ENCODE data around the gene ZMIZ1.

Gene ZMIZ1

DNA sequence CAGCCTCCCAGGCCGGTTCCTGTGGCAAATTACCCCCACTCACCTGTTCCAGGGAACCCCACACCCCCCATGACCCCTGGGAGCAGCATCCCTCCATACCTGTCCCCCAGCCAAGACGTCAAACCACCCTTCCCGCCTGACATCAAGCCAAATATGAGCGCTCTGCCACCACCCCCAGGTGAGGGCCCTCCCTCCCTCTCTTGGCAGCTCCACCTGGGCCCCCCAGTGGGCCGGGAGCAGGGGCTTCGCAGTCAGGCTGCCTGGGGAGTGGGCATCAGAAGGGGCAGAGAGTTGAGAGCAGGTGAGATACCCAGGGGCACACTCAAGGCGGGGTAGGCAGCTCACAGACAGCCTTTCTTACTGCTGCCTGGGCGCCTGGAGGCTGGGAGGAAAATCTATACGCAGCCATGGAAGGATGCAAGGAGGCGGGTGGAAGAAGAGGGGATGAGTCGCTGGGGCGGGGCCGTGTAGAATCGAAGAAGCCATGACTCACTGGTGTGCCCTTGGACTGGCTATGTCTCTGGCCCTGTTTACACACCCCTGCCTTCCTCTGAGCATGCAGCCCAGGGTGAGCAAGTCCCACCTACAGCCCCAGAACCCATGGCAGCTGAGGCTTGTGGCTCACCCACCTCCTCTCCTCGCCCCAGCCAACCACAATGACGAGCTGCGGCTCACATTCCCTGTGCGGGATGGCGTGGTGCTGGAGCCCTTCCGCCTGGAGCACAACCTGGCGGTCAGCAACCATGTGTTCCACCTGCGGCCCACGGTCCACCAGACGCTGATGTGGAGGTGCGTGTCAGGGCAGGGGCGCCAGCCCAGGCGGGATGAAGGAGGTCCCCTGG lies 229.9 kb downstream of the ZMIZ1 start:
- peak; percentile 64 to 85 for DNase-seq

DNA sequence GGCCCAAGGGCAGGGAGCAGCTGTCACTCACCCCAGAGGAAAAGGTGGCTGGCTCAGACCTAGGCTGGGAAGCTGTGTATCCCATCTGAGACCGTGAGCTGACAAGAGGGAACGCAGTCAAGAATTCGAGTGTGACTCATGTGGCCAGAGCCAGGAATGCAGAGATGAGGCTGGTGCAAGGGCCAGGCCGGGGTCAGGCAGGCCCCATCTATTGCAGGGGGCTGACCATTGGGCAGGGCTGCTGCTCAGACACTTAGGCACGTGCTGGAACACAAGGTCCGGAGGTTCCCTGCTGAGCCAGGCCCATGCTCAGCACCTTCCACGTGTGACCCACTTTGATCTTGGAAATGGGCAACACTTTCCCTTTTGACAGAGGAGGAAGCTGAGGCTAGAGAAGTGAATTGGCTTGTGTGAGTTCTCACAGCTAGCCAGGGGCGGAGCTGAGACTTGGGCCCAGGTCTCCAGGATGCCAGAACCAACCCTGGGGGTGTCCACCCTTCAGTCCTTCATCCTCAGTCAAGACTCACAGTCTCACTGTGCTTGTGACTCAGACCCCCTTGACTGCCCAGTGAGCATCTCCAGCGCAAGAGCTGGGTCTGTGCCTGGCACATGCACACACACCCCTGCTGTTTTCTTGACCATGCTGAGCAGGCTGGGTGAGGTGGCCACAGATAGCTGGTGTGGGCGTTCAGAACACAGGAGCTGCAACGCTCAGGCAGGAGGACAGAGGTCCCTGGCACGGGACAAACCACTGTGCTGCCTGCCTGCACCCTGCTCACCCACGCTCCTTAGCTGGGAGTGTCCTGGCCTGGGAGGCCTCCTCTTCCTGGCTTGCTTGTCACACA lies 230.9 kb downstream of the ZMIZ1 start:
- no peak for DNase-seq

DNA sequence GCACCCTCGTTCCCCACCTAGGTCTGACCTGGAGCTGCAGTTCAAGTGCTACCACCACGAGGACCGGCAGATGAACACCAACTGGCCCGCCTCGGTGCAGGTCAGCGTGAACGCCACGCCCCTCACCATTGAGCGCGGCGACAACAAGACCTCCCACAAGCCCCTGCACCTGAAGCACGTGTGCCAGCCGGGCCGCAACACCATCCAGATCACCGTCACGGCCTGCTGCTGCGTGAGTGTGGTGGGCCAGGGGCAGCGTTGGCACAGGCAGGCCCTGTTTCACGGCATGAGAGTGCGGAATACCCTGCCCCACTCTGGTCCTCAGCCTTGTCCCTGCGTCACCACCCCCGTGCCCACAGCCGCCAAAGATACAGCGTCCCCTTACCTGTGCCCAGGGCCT lies 231.9 kb downstream of the ZMIZ1 start:
- no peak for DNase-seq

DNA sequence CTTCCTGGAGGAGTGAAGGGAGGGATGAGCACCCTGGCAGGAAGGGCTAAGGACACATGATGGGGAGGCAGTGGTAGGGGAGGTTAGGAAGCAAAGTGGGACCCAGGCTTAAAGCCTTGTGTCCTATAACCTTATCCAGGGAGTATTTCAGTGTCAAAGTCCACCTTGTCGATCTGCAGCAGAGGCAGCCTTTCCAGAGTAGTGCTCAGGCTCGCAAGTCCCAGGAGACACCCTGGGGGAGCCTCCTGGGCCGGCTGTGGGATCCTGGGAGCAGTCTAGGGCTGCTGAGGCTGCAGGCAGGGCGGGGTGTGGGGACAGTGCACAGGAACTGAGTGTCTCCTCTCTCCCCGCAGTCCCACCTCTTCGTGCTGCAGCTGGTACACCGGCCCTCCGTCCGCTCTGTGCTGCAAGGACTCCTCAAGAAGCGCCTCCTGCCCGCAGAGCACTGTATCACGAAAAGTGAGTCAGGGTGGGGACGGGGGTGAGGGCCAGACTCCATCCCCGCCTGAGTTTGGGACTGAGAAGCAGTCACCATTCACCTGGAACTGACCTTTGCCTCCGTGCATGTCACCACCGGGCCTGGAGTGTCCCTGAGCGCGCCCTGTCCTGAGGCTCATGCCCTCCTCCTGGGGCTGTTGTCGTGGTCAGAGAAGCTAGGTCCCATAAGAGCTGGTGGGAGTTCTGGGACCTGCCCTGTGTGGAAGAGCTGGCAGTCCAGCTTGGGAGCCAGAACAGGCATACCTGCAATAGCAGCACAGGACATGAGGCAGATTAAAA lies 233.2 kb downstream of the ZMIZ1 start:
- no peak for DNase-seq

DNA sequence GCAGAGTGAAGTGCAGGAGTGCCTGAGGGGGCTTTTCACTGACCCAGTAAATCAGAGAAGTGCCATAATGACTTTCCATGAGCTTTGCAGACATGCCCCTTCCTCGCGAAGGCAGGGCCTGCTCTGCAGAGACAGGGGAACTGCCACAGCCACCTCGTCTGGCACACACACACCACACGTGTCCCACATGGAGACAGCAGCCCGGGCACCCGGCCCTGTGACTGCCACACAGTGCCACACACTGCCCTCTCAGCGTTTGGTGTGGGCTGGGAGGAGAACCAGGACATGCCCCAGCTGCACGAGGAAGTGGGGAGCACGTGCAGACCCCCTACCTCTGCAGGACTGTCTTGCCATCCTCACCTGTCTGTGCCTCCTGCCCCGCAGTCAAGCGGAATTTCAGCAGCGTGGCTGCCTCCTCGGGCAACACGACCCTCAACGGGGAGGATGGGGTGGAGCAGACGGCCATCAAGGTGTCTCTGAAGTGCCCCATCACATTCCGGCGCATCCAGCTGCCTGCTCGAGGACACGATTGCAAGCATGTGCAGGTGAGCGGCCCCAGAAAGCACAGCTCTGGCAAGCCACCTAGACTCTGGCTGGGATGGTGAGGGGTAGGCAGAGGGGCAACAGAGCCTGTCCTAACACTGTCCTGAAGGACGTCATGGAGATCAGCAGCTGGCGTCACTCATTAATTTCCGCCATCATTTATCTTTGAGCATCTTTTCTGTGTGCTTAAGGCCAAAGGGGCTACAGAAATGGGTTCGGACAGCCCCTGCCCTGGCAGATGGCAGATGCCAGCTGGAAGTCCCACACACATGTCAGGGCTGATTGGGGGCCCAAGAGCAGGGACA lies 235.1 kb downstream of the ZMIZ1 start:
- DNase-seq: no peak

DNA sequence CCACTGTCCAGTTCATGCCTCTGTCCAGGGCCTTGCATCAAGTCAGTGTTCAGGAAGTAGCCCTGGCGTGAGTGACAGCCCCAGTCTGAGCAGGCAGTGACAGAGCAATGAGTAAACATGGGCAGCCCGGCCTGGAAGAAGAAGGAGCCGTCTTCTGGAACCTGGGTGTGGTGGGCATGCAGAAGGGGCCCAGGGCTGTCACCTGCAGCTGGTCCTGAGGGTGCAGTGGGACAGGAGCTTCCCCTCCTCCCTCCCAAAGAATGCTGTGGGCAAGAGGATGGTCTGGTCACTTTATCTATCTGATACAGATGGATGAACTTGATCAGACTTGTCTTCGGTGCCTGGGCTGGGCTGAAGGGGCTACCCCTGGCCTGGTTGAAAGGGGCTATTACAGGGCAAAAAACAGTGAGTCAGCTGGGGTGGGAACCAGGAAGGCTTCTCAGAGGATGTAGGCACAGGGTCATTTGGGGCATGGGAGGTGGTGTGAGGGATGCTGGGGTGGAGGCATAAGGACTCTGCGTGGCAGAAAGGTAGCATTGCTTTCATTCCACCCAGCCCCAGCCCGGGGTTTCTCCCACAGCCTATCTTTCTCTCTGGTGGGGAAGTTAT lies 235.8 kb downstream of the ZMIZ1 start:
- no peak for DNase-seq

DNA sequence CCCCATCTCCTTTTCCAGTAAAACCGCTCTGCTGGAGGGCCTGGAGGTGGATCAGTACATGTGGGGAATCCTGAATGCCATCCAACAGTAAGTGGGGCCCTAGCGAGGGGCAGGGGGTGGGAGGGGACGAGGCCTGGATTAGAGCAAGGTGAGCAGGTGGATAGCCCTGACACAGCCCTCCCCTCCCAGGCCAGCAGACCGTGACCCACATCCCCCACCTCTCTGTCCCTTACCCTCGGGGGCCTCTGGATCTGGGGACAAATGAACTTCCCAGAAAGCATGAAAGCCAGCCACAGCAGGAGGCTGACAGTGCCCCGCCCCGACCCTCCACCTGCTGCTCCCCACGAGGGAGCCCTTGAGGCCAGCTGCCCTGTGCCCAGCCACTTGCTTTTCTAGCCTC lies 236.7 kb downstream of the ZMIZ1 start:
- no peak for DNase-seq

DNA sequence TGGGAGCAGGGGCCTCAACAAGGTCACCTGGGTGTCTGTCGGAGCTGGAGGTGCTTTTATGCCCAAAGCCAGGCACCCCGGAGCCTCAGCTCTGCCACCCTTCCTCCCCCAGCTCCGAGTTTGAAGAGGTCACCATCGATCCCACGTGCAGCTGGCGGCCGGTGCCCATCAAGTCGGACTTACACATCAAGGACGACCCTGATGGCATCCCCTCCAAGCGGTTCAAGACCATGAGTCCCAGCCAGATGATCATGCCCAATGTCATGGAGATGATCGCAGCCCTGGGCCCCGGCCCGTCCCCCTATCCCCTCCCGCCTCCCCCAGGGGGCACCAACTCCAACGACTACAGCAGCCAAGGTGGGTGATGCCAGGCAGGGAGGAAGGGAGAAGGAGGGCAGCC lies 237.2 kb downstream of the ZMIZ1 start:
- DNase-seq: no peak

DNA sequence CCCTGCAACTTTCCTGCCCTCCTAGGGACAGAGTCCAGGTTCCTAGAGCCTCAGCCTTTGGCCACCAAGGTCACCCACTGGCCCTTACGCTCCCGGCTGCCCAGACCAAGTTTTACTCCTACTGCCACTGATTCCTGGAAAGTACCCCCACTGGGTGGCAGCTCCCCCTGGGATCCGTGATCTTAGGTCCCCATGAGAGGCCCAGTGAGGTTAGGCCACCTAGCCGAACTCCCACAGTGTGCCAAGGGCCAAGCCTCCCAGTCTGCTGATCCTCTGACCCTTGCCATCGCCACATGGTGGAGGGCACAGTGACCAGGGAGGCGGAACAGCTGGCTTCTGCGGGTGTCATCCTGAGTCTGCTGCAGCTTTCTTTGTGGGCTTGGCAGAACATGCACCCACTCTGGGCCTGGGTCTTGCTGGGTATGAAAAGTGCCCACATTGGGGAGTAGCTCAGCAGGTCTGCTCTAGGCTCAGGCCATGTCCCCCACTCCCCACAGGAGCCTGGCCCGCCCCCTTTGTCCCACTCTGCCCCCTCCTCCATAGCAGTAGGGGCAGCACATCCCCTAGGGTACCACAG lies 238.0 kb downstream of the ZMIZ1 start:
- DNase-seq: no peak

DNA sequence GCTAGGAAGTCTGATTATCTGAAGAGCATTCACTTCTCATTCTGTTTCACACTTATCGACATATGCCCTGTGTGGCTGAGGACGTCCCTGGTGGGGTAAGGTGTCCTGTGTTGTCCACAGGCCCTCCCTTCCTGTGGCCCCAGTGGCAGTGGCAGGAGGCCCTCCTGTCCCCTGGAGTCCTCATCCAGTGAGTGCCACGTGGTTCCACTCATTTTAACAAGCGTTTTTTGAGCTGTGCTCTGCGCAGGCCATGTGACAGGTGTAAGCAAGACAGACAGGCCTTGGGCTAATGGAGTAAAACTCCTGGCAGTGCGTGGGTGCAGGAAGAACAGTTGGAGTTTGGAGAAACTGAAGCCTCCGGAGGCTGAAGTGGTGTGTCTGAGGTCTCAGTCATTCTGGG lies 239.2 kb downstream of the ZMIZ1 start:
- no peak for DNase-seq

DNA sequence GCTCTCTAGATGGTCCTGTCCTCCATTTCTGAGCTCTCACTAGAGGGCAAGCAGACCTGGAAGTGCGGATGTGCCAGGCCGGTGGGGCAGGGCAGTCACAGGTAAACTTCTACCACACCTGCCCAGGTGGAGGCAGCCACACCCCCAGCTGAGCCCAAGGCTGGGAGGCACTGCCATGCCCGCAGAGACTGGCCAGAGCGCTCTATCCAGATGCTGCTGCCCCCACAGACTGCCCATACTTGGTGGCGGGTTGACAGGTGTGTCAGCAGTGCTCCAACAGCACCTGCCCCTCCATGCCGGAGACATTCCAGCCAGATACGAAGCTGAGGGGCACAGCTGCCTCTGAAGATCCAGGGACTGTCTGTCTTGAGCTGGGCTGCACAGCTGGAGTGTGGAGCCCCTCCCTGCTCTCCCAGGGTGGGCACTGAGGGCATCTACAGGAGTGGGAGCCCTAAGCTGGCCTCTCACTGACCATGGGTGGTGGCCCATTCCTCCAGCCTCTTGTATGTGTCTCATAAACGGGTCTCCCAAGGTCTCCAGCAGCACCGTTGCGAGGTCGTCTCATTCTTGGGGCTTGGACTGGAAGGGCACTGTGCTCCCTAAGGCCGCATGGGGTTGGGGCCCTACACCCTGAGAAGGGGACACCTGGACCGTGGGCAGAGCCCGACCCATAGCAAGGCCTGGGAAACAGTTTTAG lies 240.4 kb downstream of the ZMIZ1 start:
- no peak for DNase-seq

DNA sequence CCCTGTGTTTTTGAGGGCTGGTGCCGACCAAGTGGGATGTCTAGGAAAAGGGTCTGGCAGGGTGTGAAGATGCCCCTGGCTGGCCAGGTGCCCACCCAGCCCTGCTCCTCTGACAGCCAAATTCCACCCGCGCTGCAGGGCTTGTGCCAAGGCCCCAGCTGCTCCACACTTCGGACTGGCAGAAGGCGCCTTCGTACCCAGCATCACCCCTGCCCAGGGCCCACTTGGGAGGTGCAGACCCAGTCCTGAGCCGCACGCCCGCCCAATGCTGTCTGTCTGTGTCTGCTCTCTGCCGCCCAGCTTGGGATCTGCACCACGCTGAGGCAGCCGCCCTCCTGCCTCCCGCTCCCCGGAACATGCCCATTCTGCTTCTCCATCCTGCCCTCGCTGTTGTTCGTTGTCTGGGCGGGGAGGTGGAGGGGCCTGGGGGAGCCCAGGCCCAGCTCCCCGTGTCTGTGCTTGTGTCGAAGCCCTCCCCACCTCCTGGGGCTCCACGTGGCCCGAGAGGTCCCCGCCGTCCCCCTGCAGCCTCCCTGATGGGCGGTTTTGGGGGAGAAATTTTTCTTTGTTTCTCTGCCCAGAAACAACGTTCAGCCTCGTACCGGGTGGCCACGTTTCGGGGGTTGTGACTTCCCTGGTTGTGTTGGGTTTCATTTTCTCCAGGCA lies 241.6 kb downstream of the ZMIZ1 start:
- DNase-seq: no peak

DNA sequence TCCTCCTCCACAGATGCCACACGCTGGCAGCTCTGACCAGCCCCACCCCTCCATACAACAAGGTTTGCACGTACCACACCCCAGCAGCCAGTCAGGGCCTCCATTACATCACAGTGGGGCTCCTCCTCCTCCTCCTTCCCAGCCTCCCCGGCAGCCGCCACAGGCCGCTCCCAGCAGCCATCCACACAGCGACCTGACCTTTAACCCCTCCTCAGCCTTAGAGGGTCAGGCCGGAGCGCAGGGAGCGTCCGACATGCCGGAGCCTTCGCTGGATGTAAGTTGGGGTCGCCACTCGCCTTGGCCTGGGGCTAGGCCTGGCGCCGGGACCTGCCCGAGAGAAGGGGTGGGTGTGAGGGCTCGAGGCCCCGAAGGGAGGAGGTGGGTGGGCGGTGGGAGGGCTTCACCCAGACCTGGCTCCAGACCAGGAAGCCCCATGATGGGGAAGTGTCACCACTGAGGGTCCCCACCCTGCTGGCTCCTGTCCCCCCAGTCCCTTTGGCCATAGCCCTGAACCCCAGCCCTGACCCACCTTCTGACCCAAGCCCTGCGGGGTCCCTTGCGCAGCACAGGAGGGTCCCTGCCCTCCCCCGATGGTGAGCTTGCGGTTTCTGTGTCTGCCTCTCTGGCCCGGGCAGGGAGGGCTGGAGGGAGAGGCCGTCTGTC lies 242.3 kb downstream of the ZMIZ1 start:
- DNase-seq: no peak

DNA sequence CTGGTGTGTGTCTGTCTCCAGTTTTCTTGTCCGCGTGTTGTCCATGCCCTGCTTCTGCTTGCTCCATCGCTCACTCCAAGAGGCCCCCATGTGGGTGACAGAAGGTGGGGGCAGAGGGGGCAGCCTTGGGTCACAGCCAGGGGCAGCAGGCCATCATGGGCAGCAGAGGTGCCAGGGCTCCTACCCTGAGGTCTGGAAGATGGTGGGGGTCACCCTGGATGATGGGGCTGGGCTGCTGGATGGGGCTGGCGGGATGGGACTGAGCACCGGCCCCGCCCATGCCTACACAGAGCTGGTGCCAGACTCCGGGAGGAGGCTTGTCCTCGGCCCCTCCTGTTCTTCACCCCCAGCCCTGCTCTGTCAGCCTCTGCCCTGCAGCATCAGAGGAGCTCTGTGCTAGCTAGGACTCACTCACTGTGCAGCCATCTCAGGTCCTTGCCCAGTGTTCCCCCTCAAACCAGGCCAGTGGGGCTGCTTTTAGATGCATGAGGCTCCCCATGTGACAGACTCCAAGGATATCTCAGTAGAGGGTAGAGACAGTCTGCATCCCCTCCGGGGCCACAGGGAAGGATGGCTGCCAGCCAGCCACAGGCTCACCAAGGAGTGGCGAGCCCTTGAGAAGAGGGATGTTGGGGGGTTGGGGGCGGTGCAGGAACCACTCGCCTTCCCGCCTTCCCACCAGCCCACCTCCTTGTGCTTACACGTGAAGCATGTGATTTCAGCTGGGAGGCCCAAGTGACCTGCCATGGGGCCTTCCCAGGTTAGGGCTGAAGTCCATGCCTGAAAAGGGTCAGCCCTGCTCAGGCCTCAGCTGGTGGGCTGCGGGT lies 243.0 kb downstream of the ZMIZ1 start:
- DNase-seq: no peak

DNA sequence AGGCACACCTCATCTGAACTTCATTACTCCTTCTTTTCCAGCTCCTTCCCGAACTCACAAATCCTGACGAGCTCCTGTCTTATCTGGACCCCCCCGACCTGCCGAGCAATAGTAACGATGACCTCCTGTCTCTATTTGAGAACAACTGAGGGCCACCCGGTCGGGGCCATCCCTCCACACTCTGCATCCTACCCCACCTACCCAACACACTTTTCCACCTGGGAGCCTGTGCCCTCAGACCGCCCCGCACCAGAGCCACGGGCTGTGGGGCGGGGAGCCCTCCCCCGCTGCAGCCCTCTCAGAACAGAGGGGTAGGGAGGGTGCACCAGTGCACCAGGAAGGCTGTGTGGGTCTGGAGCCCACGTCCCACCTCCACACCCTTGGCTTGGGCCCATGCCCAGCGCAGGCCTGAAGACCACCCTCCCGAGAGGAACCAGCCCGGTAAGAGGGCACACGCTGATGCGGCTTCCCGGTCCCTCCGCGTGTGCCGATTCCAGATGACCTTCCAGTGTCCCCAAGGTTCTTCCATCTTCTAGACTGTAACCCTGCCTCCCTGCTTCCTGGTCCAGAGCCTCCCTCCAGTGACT lies 243.9 kb downstream of the ZMIZ1 start:
- DNase-seq: no peak

DNA sequence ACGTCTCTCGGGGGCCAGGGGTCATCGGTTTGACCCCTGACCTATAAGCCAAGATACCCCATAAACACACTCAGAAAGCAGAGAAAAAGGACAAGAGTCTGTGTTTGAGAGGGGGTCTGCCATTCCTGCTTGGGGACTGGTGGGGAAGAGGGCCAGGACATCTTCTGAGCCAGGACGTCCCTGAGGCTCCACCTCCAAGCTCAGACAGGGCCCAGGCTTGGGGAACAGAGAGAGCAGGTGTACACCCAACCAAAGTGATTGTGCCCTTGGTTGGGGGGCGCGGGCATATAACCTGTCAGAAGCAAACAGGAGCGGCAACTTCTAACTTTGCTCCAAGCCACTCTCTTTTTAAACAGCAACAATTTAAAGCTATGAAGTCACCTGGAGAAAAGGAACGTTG lies 244.6 kb downstream of the ZMIZ1 start:
- DNase-seq: no peak

DNA sequence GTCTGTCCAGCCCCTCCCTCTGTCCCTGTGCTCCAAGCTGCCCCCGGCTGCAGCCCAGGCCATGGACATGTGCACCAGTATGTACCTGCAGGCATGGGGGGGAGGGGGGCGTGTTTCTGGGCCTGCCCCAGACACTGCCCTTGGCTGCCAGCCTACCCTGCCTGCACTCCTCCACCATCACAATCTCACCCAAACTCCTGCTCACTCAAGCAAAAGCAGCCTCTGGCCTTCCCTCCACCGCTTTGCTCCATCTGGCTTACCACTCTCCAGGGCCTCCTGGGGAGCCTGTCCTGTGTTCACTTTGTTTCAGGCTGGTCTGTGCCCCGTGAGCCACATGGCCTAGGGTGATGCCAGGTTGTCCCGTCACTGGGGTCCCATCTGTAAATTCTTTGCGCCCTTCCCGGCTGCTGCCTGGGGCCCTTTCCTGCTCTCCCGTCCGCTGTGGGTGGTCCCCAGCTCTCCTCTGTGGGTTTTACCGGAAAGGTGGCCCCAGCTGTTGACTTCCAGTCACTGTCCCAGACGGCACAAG lies 245.2 kb downstream of the ZMIZ1 start:
- no peak for DNase-seq

Measured in bone marrow (tissue), 2 donors.